Muscle layer of colon (tissue), 2 donors: ENCODE data around the gene SLC25A4.
"Not testable (repeated sequence)": the region's sequence is repeated elsewhere in the genome, so short reads cannot be mapped to it uniquely, and the experiment has no call there.

Source experiments
- H3K27ac ChIP-seq: one replicate; pipeline ENCODE4 v1.7.0; 2013; ENCODE audit warnings: low read depth, mild to moderate bottlenecking, low read length, moderate library complexity
- H3K27me3 ChIP-seq, 2 donors: one replicate each; pipeline ENCODE4 v1.7.0; 2013; ENCODE audit warnings: low read length in 2 of 2, mild to moderate bottlenecking in 2 of 2; ENCODE audit not compliant: insufficient read depth in 2 of 2, control insufficient read depth in 1 of 2
- H3K36me3 ChIP-seq: one replicate; pipeline ENCODE4 v1.7.0; 2013; ENCODE audit warnings: mild to moderate bottlenecking, low read length; ENCODE audit not compliant: insufficient read depth
- H3K4me1 ChIP-seq: one replicate; pipeline ENCODE4 v1.7.0; 2013; ENCODE audit warnings: mild to moderate bottlenecking, low read length; ENCODE audit not compliant: insufficient read depth
- H3K4me3 ChIP-seq, 2 donors: one replicate each; pipeline ENCODE4 v1.7.0; 2013; ENCODE audit warnings: low read length in 2 of 2, low read depth in 1 of 2, mild to moderate bottlenecking in 1 of 2, moderate library complexity in 1 of 2
- H3K9ac ChIP-seq: one replicate; pipeline ENCODE4 v1.7.0; 2013; ENCODE audit warnings: low read length
- H3K9me3 ChIP-seq: one replicate; pipeline ENCODE4 v1.7.0; 2013; ENCODE audit warnings: mild to moderate bottlenecking, low read length
- donor health status: abdominal sarcoma.
- donor health status: Adenocarcinoma of cecum.

The SLC25A4 gene

DNA sequence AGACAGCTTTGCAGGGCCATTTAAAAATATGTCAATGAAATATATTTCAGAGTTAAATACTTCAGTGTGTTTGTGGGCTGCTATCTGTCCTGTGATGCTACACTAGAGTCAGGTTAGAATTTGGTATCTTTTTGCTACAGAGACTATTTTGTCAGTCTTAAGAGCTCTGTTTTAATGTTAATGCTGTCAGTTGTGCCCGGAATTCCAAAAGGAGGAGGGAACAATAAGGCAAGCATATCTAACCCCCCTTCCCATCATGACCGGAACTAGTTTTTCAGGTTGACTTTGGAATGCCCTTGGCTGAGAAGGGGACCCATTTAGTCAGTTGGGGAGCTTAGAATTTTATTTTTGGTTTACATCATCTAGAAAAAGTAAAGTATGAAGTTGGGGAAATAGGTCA is 34.9 kb upstream of the SLC25A4 start:
- H3K36me3 ChIP-seq, result no peaks in the 10 kb centered on the region
- H3K27me3 ChIP-seq, result no peaks in the 10 kb centered on the region
- H3K4me1 ChIP-seq, result peaks cover 15% of the 10 kb centered on the region
- H3K9me3 ChIP-seq, result no peaks in the 10 kb centered on the region
- H3K9ac ChIP-seq, result no peak overlapping the region
- no peak overlapping the region for H3K27ac ChIP-seq
- no peak overlapping the region for H3K4me3 ChIP-seq

DNA sequence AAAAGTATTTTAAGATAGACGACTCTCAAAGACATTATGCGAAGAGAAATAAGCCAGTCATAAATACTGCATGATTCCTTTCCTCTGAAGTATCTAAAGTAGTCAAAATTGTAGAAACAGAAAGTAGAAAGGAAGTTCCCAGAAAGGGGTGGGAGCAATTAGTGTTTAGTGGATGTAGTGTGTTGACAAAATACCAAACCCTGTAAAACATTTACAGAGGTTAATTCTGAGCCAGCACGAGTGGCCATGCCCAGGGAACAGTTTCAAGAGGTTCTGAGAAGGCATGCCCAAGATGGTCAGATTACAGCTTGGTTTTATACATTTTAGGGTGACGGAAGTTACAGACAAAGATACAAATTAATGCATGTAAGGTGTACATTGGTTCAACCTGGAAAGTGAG is 34.4 kb upstream of the SLC25A4 start:
- peaks cover 15% of the 10 kb centered on the region for H3K4me1 ChIP-seq
- H3K9me3 ChIP-seq, result no peaks in the 10 kb centered on the region
- no peak overlapping the region for H3K27ac ChIP-seq
- H3K9ac ChIP-seq, result no peak overlapping the region
- H3K36me3 ChIP-seq, result no peaks in the 10 kb centered on the region
- no peak overlapping the region for H3K4me3 ChIP-seq
- no peaks in the 10 kb centered on the region for H3K27me3 ChIP-seq

DNA sequence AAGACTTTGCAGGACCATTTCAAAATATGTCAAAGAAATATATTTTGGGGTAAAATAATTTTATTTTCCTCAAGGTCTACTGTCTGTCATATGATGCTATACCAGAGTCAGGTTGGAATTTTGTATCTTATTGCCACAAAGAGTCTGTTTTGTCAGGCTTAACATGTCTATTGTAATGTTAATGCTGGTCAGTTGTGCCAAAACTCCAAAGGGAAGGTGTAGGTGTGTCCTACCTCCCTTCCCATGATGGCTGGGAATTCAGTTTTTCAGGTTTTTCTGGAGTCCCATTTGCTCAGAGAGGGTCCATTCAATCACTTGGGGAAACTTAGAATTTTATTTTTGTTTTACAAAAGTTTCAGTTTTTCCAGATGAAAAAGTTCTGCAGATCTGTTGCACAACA is 33.3 kb upstream of the SLC25A4 start:
- Histone ChIP-seq H3K27me3 (no peaks in the 10 kb centered on the region), H3K36me3 (no peaks in the 10 kb centered on the region), H3K4me3 (no peak overlapping the region), H3K9me3 (no peaks in the 10 kb centered on the region), H3K9ac (no peak overlapping the region), H3K27ac (no peak overlapping the region), H3K4me1 (peaks cover 15% of the 10 kb centered on the region)

DNA sequence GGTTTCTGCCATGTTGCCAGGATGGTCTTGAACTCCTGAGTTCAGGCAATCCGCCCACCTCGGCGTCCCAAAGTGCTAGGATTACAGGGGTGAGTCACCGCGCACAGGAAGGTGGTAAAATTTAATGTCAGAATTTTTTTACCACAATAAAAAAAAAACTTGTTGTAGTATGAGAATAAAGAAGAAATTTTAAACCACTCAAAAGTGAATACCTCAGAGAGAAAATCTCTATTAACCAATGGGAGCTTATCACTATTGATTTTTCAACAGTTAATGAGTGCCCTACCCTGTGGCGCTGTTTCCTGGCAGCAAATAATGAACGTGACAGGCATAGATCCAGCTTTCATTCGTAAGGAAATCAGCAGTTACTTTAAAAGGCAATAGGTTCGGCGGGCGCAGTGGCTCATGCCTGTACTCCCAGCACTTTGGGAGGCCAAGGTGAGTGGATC is 32.7 kb upstream of the SLC25A4 start:
- Histone ChIP-seq H3K9me3 (no peaks in the 10 kb centered on the region), H3K27me3 (no peaks in the 10 kb centered on the region), H3K9ac (no peak overlapping the region), H3K36me3 (no peaks in the 10 kb centered on the region), H3K4me1 (peaks cover 15% of the 10 kb centered on the region), H3K27ac (no peak overlapping the region), H3K4me3 (no peak overlapping the region)

DNA sequence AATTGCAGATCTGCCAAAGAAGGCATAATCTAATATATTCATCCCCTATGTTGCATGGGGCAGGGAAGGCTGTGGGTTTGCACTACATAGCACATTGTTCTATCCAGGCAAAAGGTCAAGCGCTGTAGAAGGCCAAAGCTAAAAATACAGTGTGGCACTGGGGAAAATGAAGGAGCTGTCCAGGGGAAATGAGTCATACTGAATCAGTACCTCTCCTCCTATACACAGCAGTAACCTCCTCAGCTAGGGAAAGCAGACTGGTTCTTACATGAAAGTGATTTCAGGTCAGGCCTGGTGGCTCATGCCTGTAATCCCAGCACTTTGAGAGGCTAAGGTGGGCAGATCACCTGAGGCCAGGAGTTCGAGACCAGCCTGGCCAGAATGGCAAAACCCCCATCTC is 31.0 kb upstream of the SLC25A4 start:
- no peak overlapping the region for H3K9ac ChIP-seq

DNA sequence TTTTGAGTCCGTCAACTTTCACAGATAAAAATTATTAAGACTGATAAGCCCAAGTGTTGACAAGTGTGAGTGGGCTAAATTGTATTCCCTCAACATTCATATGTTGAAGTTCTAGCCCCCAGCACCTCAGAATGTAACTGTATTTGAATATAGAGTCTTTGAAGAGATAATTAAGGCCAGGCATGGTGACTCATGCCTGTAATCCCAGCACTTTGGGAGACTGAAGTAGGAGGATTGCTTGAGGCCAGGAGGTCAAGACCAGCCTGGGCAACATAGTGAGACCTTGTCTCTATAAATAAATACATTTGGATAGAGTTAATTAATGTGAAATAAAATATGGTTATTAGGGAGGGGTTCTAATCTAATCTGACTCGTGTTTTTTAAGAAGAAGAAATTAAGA is 29.7 kb upstream of the SLC25A4 start:
- Histone ChIP-seq H3K27me3 (no peaks in the 10 kb centered on the region), H3K36me3 (no peaks in the 10 kb centered on the region), H3K27ac (no peak overlapping the region), H3K4me1 (peaks cover 15% of the 10 kb centered on the region), H3K9me3 (no peaks in the 10 kb centered on the region), H3K9ac (no peak overlapping the region), H3K4me3 (no peak overlapping the region)

More for the DNA sequence above, 31.0 kb upstream of the SLC25A4 start:
- Histone ChIP-seq H3K9me3 (no peaks in the 10 kb centered on the region), H3K36me3 (no peaks in the 10 kb centered on the region), H3K27ac (no peak overlapping the region), H3K4me1 (peaks cover 15% of the 10 kb centered on the region), H3K4me3 (no peak overlapping the region), H3K27me3 (no peaks in the 10 kb centered on the region)

DNA sequence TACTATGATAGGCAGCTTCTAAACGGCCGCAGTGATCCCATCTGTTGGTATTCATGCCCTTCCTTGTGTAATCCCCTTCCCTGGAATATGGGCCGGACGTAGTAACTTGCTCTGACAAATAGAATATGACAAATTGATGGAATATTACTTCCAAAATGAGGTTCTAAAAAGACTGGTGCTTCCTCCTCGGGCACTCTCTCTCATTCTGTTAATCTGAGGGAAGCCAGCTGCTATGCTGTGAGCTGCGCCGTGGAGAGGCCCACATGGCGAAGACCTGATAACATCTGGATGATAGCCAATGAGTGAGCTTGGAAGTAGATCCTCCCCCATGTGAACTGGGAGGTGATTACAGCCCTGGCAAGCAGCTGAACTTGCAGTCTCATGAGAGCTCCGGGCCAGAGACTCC is 27.2 kb upstream of the SLC25A4 start:
- Histone ChIP-seq H3K27ac (no peak overlapping the region), H3K4me3 (no peak overlapping the region), H3K36me3 (no peaks in the 10 kb centered on the region)

DNA sequence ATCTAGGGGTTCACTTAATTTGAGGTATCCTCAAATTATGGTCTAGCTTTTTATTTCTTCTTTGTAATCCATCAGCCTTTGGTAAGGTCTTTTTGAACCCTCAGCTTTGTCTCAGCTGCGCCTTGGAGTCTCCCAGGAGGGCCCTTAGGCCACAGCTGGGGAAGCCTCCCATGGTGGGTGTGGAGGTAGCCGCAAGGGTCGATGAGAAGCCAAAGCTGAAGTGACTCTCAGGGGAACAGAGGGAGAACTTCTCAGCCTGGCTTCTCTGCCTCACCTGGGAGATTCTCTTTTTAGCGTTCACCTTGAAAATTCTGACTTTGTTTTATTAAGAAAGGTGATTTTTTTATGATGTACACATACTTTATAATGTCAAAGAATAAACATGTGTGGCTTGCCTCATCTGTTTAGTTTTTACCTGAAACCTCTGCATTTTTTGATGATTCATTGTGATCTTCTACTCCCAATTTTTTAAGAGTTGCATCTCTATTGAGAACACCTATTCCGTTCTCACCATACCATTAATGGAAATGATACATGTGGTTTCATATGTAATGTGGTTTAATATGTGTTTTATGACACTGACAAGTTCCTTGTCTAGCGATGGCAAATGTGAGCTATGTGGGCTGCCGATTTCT is 25.6 kb upstream of the SLC25A4 start:
- Histone ChIP-seq H3K36me3 (no peaks in the 10 kb centered on the region), H3K4me1 (peaks cover 3% of the 10 kb centered on the region), H3K9ac (no peak overlapping the region), H3K9me3 (no peaks in the 10 kb centered on the region), H3K4me3 (no peak overlapping the region), H3K27ac (no peak overlapping the region), H3K27me3 (no peaks in the 10 kb centered on the region)

More for the DNA sequence above, 27.2 kb upstream of the SLC25A4 start:
- Histone ChIP-seq H3K4me1 (peaks cover 15% of the 10 kb centered on the region), H3K9ac (no peak overlapping the region), H3K27me3 (no peaks in the 10 kb centered on the region), H3K9me3 (no peaks in the 10 kb centered on the region)

DNA sequence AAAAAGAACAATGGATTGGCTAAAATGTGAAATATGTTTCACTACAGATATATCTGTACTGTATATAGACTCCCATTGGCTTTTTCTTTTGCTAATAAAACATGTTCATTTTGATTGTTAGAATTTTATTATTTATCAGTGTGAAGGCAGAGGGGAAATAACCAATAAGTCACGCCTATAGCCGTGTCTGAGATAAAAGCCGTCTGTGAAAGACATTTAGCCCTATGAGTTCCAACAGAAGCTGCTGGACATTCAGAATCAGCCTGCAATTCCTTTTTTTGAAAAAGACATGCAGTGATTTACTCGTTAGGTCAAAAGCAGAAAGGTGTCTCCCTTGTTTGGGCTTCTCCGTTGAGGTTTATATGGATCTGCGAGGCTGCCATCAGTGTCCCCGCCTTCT is 24.2 kb upstream of the SLC25A4 start:
- no peak overlapping the region for H3K27ac ChIP-seq
- no peaks in the 10 kb centered on the region for H3K27me3 ChIP-seq
- H3K36me3 ChIP-seq, result no peaks in the 10 kb centered on the region
- H3K4me1 ChIP-seq, result no peaks in the 10 kb centered on the region
- H3K4me3 ChIP-seq, result no peak overlapping the region
- H3K9me3 ChIP-seq, result no peaks in the 10 kb centered on the region
- H3K9ac ChIP-seq, result no peak overlapping the region

DNA sequence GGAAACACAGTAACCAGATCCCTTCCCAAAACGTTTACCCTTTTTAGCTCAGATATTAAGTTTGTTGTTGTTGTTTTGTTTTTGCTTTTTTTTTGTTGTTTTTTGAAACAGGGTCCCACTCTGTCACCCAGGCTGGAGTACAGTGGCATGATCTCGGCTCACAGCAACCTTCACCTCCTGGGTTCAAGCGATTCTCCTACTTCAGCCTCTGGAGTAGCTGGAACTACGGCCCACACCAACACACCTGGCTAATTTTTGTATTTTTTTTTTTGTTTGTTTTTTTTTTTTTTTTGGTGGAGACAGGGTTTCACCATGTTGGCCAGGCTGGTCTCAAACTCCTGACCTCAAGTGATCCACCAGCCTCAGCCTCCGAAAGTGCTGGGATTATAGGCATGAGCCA is 23.6 kb upstream of the SLC25A4 start:
- H3K27me3 ChIP-seq, H3K9ac ChIP-seq, H3K36me3 ChIP-seq, H3K4me1 ChIP-seq, H3K4me3 ChIP-seq, H3K27ac ChIP-seq, H3K9me3 ChIP-seq: not testable (repeated sequence)

DNA sequence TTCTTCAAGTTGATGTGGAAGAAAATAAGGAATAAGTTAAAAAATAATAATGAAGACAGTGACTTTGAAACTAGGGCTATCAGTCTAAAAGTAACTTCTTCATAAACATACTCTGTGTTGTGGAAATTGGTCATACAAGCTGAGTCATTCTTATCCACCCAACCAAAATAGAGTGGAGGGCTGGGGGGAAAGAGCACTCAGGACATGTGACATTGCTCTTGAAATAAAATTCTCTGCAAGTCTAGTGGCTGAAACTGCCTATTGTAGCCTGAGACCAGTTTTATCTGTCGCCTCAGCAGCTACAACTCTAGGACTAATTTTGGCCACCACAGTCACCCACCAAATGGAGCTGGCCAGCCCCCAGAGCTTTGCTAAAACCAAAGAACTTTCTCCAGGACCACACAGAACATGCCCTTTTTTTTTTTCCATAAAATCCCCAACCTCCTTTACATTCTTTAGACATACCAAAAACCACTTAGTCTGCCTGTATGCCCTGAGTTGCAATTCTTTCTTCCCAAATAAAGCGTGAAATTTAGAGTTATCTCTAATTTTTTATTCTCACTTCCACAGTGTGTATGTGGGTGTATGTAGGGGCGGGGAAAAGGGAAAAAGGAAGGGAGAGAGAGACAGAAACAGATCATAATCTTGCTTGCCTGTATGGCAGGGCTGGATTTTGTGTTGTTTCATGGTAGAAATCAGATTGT is 23.0 kb upstream of the SLC25A4 start:
- no peaks in the 10 kb centered on the region for H3K4me1 ChIP-seq
- no peaks in the 10 kb centered on the region for H3K9me3 ChIP-seq
- H3K27ac ChIP-seq, result no peak overlapping the region
- no peak overlapping the region for H3K4me3 ChIP-seq
- no peaks in the 10 kb centered on the region for H3K27me3 ChIP-seq
- no peak overlapping the region for H3K9ac ChIP-seq
- H3K36me3 ChIP-seq, result no peaks in the 10 kb centered on the region

DNA sequence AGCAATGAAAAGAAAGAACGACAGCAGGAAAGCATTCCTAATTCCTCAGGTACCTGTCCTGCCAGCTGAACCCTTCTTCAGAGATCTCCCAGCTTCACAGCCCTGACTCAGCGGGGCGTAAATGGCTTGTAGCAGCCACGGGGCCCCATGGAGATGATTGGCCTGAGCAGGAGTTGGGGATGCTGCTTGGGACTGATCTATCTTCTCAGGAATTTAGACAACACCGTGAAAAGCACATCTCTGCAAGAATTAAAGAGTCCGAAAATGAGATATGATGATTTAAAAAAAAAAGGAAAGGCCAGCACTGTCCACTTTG is 22.5 kb upstream of the SLC25A4 start:
- H3K36me3 ChIP-seq, result no peaks in the 10 kb centered on the region
- H3K9me3 ChIP-seq, result no peaks in the 10 kb centered on the region
- no peaks in the 10 kb centered on the region for H3K27me3 ChIP-seq
- H3K4me1 ChIP-seq, result no peaks in the 10 kb centered on the region
- H3K9ac ChIP-seq, result no peak overlapping the region
- H3K4me3 ChIP-seq, result no peak overlapping the region
- no peak overlapping the region for H3K27ac ChIP-seq
